Gastroesophageal sphincter (tissue), 4 donors: Measurements from ENCODE around the gene MRPL50. TPM values are rescaled to one million over a fixed set of nuclear protein-coding genes. Genes with fewer than 3 reads are reported as not detected.

Experiments used
- ATAC-seq: fragments of 150-250 bp; one replicate; pipeline ENCODE4 v1.9.1; 2016; ENCODE audit warnings: mild to moderate bottlenecking, moderate library complexity
- H3K27ac ChIP-seq, 4 donors: fragments of 200-600 bp; sonication (generic) in 3 of 4; 1 replicate in 3 of 4; 2 replicates in 1 of 4; pipeline ENCODE4 v1.5.1; 2016 to 2019
- H3K27me3 ChIP-seq: fragments of 200-600 bp; sonication (generic); one replicate; pipeline ENCODE4 v1.5.1; 2019
- H3K36me3 ChIP-seq, 2 donors: fragments of 200-600 bp; sonication (generic); one replicate each; pipeline ENCODE4 v1.5.1; 2019; ENCODE audit warnings: control low read depth in 1 of 2
- H3K4me1 ChIP-seq, 3 donors: fragments of 200-600 bp; sonication (generic); 1 replicate in 2 of 3; 2 replicates in 1 of 3; pipeline ENCODE4 v1.5.1; 2016 to 2019; ENCODE audit warnings: control low read depth in 2 of 3
- H3K4me3 ChIP-seq, 2 donors: fragments of 200-600 bp; sonication (generic); one replicate each; pipeline ENCODE4 v1.5.1; 2019; ENCODE audit warnings: mild to moderate bottlenecking in 1 of 2, moderate library complexity in 1 of 2
- H3K9me3 ChIP-seq, 3 donors: fragments of 200-600 bp; sonication (generic); one replicate each; pipeline ENCODE4 v1.5.1; 2017 to 2019; ENCODE audit warnings: control low read depth in 2 of 3
- EP300 ChIP-seq: sonication (generic); formaldehyde crosslinking; IDR thresholded peaks from one replicate; pipeline ENCODE4 v1.6.1; 2017; ENCODE audit warnings: antibody characterized with exemption, mild to moderate bottlenecking
- POLR2A ChIP-seq, 2 donors: fragments of 450-650 bp; IDR thresholded peaks; one replicate each; pipeline ENCODE4 v1.6.1; 2017; ENCODE audit warnings: antibody characterized with exemption in 2 of 2, mild to moderate bottlenecking in 2 of 2, moderate library complexity in 1 of 2
- POLR2AphosphoS5 ChIP-seq: sonication (generic); formaldehyde crosslinking; IDR thresholded peaks from one replicate; pipeline ENCODE4 v1.6.1; 2017; ENCODE audit warnings: antibody characterized with exemption
- WGBS, 2 donors: methylation state at CpG; one replicate each; pipeline ENCODE4 v1.1.5; 2018; ENCODE audit warnings: low coverage in 1 of 2; 5-methylcytosine and 5-hydroxymethylcytosine counted together
- total RNA-seq, 4 donors: library from RNA; depleted of rRNA; stranded (reverse); fragments of >200 nt; gene quantifications; one replicate each; pipeline ENCODE4 v1.1.0, GENCODE V29; 2016
- TF ChIP-seq, protein P1 (sequence below), 4 experiments: fragments of 200-600 bp in 2 of 4; fragments of 450-650 bp in 2 of 4; sonication (generic) in 1 of 4; IDR thresholded peaks; one replicate each; pipeline ENCODE4 v1.5.1; 2017 to 2019; ENCODE audit warnings: antibody characterized with exemption in 4 of 4, mild to moderate bottlenecking in 2 of 4, moderate library complexity in 2 of 4

MRPL50 gene
- total RNA-seq, 4 donors from 2014 or later = 11.3 to 14.8 (median 13.4) TPM

GRCh38 chr9:101366038-101366756 lies 32.2 kb downstream of the MRPL50 start:
- no peak overlapping the region for H3K27ac ChIP-seq
- 41 to 61% methylated on average over 5 of the region's 5 CpGs for WGBS, 2 donors
- ATAC-seq = no peak

GRCh38 chr9:101365181-101365580 lies 33.2 kb downstream of the MRPL50 start:
- no peak for TF ChIP-seq POLR2AphosphoS5
- TF ChIP-seq, protein P1, sequence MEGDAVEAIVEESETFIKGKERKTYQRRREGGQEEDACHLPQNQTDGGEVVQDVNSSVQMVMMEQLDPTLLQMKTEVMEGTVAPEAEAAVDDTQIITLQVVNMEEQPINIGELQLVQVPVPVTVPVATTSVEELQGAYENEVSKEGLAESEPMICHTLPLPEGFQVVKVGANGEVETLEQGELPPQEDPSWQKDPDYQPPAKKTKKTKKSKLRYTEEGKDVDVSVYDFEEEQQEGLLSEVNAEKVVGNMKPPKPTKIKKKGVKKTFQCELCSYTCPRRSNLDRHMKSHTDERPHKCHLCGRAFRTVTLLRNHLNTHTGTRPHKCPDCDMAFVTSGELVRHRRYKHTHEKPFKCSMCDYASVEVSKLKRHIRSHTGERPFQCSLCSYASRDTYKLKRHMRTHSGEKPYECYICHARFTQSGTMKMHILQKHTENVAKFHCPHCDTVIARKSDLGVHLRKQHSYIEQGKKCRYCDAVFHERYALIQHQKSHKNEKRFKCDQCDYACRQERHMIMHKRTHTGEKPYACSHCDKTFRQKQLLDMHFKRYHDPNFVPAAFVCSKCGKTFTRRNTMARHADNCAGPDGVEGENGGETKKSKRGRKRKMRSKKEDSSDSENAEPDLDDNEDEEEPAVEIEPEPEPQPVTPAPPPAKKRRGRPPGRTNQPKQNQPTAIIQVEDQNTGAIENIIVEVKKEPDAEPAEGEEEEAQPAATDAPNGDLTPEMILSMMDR (IDR thresholded peaks at IDR 0.05) = no peak
- no peak for ATAC-seq
- Histone ChIP-seq H3K4me1 (no peaks in the 10 kb centered on the region), H3K27ac (no peak overlapping the region), H3K4me3 (no peak overlapping the region), H3K27me3 (no peaks in the 10 kb centered on the region), H3K9me3 (no peaks in the 10 kb centered on the region), H3K36me3 (no peaks in the 10 kb centered on the region)

More at GRCh38 chr9:101366038-101366756, 32.2 kb downstream of the MRPL50 start:
- Histone ChIP-seq H3K4me3 (no peak overlapping the region), H3K36me3 (no peaks in the 10 kb centered on the region), H3K9me3 (no peaks in the 10 kb centered on the region), H3K27me3 (no peaks in the 10 kb centered on the region), H3K4me1 (no peaks in the 10 kb centered on the region)
- TF ChIP-seq EP300 = no peak
- TF ChIP-seq POLR2AphosphoS5 = no peak
- TF ChIP-seq, protein P1 (IDR thresholded peaks at IDR 0.05) = no peak
- no peak for TF ChIP-seq POLR2A (IDR thresholded peaks at IDR 0.05)

GRCh38 chr9:101362450-101362849 lies 36.0 kb downstream of the MRPL50 start:
- H3K36me3 ChIP-seq = no peaks in the 10 kb centered on the region
- WGBS, 2 donors = 89 to 93% methylated on average over 3 of the region's 5 CpGs
- no peak overlapping the region for H3K4me3 ChIP-seq
- no peak overlapping the region for H3K27ac ChIP-seq
- H3K27me3 ChIP-seq = no peaks in the 10 kb centered on the region
- no peak for ATAC-seq
- TF ChIP-seq POLR2AphosphoS5 (no peak), EP300 (no peak), POLR2A (IDR thresholded peaks at IDR 0.05) (no peak)
- TF ChIP-seq, protein P1 (IDR thresholded peaks at IDR 0.05) = no peak
- no peaks in the 10 kb centered on the region for H3K4me1 ChIP-seq
- H3K9me3 ChIP-seq = no peaks in the 10 kb centered on the region

DNA sequence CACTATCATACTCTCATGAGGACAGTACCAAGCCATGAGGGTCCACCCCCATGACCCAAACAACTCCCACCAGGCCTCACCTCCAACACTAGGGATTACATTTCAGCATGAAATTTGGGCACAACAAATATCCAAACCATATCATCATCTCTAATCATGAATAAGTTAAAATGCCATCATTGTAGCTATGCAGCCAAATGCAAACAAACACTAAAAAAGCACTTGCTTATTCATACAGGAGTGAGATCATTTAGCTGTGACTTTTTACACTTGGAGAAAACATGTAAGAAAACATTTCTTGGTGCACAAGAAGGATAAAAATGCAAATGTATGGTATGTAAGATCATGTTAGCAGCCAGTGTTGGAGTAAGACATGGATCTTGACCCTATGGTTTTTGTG lies 37.8 kb downstream of the MRPL50 start:
- TF ChIP-seq POLR2A (IDR thresholded peaks at IDR 0.05) (no peak), POLR2AphosphoS5 (no peak), EP300 (no peak)
- TF ChIP-seq, protein P1 (IDR thresholded peaks at IDR 0.05) = no peak
- Histone ChIP-seq H3K4me1 (no peaks in the 10 kb centered on the region), H3K36me3 (no peaks in the 10 kb centered on the region), H3K27me3 (no peaks in the 10 kb centered on the region), H3K4me3 (no peak overlapping the region), H3K9me3 (no peaks in the 10 kb centered on the region), H3K27ac (no peak overlapping the region)
- ATAC-seq = no peak

GRCh38 chr9:101359679-101360078 lies 38.7 kb downstream of the MRPL50 start:
- WGBS, 2 donors = 38 to 50% methylated on average over 1 of the region's 1 CpG
- no peaks in the 10 kb centered on the region for H3K27me3 ChIP-seq
- no peaks in the 10 kb centered on the region for H3K9me3 ChIP-seq
- H3K36me3 ChIP-seq = no peaks in the 10 kb centered on the region
- ATAC-seq = no peak
- no peaks in the 10 kb centered on the region for H3K4me1 ChIP-seq
- no peak for TF ChIP-seq POLR2AphosphoS5
- TF ChIP-seq, protein P1 (IDR thresholded peaks at IDR 0.05) = no peak
- no peak for TF ChIP-seq POLR2A (IDR thresholded peaks at IDR 0.05)
- TF ChIP-seq EP300 = no peak
- H3K27ac ChIP-seq = no peak overlapping the region
- H3K4me3 ChIP-seq = no peak overlapping the region
